A204.1 (cell line): ENCODE measurements around the gene CYSRT1.
A peak's percentile ranks its signal among the peaks of the same experiment; 100 is the strongest.

Source experiments
- FAIRE-seq: peaks from 2 replicates; lab custom pipeline; 2012; peaks lifted over from hg19 to GRCh38; lab: Jason Lieb, UNC

Gene CYSRT1

GRCh38 chr9:137252555-137253506 lies 27.9 kb downstream of the CYSRT1 start:
- no peak for FAIRE-seq

- no peak for FAIRE-seq
These were observed 29.0 kb downstream of the CYSRT1 start for GRCh38 chr9:137253717-137254623.

GRCh38 chr9:137254624-137255447 lies 29.9 kb downstream of the CYSRT1 start, which contains the start of gene NELFB:
Gene NELFB, plus strand, starts transcription at chr9:137255327.
- FAIRE-seq: no peak

- FAIRE-seq: no peak
These were observed 30.6 kb downstream of the CYSRT1 start for GRCh38 chr9:137255448-137256114.

GRCh38 chr9:137256362-137256761 lies 31.4 kb downstream of the CYSRT1 start:
- FAIRE-seq: no peak

GRCh38 chr9:137256856-137257255 lies 31.9 kb downstream of the CYSRT1 start:
- FAIRE-seq: no peak

- FAIRE-seq: peak; percentile 27
These were observed 37.4 kb downstream of the CYSRT1 start for GRCh38 chr9:137262173-137262908.

GRCh38 chr9:137262909-137263285 lies 37.9 kb downstream of the CYSRT1 start:
- FAIRE-seq: no peak

- FAIRE-seq: no peak
These were observed 38.5 kb downstream of the CYSRT1 start for GRCh38 chr9:137263506-137263905.

- FAIRE-seq: no peak
These were observed 39.1 kb downstream of the CYSRT1 start for GRCh38 chr9:137264067-137264466.

GRCh38 chr9:137265496-137266161 lies 40.7 kb downstream of the CYSRT1 start:
- no peak for FAIRE-seq

- no peak for FAIRE-seq
These were observed 41.2 kb downstream of the CYSRT1 start for GRCh38 chr9:137266162-137266527.

GRCh38 chr9:137266585-137267453 lies 41.8 kb downstream of the CYSRT1 start:
- no peak for FAIRE-seq

GRCh38 chr9:137267933-137268355 lies 43.0 kb downstream of the CYSRT1 start:
- no peak for FAIRE-seq

GRCh38 chr9:137268538-137269201 lies 43.7 kb downstream of the CYSRT1 start:
- FAIRE-seq: no peak

GRCh38 chr9:137269231-137269772 lies 44.3 kb downstream of the CYSRT1 start:
- FAIRE-seq: no peak

GRCh38 chr9:137270929-137271695 lies 46.1 kb downstream of the CYSRT1 start:
- FAIRE-seq: no peak

- no peak for FAIRE-seq
These were observed 46.7 kb downstream of the CYSRT1 start for GRCh38 chr9:137271696-137272076.
